Chondrocyte (in vitro differentiated cells): Measurements from ENCODE around the gene FILIP1. TPM values are rescaled to one million over a fixed set of nuclear protein-coding genes. Genes with fewer than 3 reads are reported as not detected.
A peak's percentile ranks its signal among the peaks of the same experiment; 100 is the strongest.

Source experiments
- DNase-seq: peaks from one replicate; pipeline ENCODE4 v3.0.0; 2021; ENCODE audit warnings: mixed read lengths, low spot score
- H3K27ac Mint-ChIP-seq: one replicate; pipeline ENCODE4 v1.8.0; 2021; ENCODE audit warnings: mild to moderate bottlenecking, moderate library complexity, mixed read lengths; ENCODE audit not compliant: unreplicated experiment
- H3K27me3 Mint-ChIP-seq: 2 replicates; pipeline ENCODE4 v1.8.0; 2021; ENCODE audit warnings: low read depth, mixed read lengths
- H3K36me3 Mint-ChIP-seq: 2 replicates; pipeline ENCODE4 v1.8.0; 2021; ENCODE audit warnings: low read depth, mixed read lengths
- H3K4me1 Mint-ChIP-seq: 2 replicates; pipeline ENCODE4 v1.8.0; 2021; ENCODE audit warnings: low read depth, mild to moderate bottlenecking, mixed read lengths
- H3K4me3 Mint-ChIP-seq: one replicate; pipeline ENCODE4 v1.8.0; 2021; ENCODE audit warnings: mild to moderate bottlenecking, moderate library complexity, mixed read lengths; ENCODE audit not compliant: unreplicated experiment
- H3K9me3 Mint-ChIP-seq: 2 replicates; pipeline ENCODE4 v1.8.0; 2021; ENCODE audit warnings: low read depth, mixed read lengths
- microRNA-seq: library from miRNA; unstranded; fragments of <30 nt; microRNA quantifications from one replicate; pipeline ENCODE4 v1.2.0, GENCODE V29; 2020; ENCODE audit warnings: borderline number of aligned reads
- total RNA-seq: library from RNA; stranded (reverse); gene quantifications from 3 replicates; pipeline ENCODE4 v1.2.1, GENCODE V29; 2021
- TF ChIP-seq, protein P1 (sequence below): fragments of 200-600 bp; sonication (generic); IDR thresholded peaks from 2 replicates; pipeline ENCODE4 v1.5.0; 2021; ENCODE audit warnings: antibody characterized with exemption, mild to moderate bottlenecking, moderate library complexity

Gene FILIP1
- total RNA-seq, 1 donor from 2014 or later, result 7.0 TPM

DNA sequence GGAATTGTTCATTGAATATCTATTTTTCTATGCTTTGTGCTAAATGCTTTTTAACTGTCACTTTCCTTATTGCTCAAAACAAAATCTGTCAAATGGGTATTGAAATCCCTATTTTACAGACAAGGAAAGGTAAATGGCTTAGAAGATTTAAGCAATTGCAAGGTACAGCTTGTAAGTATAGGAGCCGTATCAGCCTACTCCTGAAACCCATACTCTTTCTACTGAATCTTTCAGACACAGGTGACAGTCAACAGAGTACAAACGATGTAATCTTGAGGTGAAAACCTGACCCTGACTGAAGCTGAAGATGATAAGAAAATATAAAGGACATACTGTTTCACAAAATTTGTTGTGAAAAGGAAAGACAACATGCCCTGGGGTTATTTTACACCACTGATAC is 243.0 kb downstream of the FILIP1 start:
- peaks cover 4% of the 10 kb centered on the region for H3K4me1 Mint-ChIP-seq
- no peak for DNase-seq
- H3K27me3 Mint-ChIP-seq, result no peaks in the 10 kb centered on the region
- no peak overlapping the region for H3K27ac Mint-ChIP-seq
- no peaks in the 10 kb centered on the region for H3K9me3 Mint-ChIP-seq
- H3K4me3 Mint-ChIP-seq, result no peak overlapping the region
- TF ChIP-seq, protein P1, sequence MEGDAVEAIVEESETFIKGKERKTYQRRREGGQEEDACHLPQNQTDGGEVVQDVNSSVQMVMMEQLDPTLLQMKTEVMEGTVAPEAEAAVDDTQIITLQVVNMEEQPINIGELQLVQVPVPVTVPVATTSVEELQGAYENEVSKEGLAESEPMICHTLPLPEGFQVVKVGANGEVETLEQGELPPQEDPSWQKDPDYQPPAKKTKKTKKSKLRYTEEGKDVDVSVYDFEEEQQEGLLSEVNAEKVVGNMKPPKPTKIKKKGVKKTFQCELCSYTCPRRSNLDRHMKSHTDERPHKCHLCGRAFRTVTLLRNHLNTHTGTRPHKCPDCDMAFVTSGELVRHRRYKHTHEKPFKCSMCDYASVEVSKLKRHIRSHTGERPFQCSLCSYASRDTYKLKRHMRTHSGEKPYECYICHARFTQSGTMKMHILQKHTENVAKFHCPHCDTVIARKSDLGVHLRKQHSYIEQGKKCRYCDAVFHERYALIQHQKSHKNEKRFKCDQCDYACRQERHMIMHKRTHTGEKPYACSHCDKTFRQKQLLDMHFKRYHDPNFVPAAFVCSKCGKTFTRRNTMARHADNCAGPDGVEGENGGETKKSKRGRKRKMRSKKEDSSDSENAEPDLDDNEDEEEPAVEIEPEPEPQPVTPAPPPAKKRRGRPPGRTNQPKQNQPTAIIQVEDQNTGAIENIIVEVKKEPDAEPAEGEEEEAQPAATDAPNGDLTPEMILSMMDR, result no peak
- peaks cover 12% of the 10 kb centered on the region for H3K36me3 Mint-ChIP-seq

DNA sequence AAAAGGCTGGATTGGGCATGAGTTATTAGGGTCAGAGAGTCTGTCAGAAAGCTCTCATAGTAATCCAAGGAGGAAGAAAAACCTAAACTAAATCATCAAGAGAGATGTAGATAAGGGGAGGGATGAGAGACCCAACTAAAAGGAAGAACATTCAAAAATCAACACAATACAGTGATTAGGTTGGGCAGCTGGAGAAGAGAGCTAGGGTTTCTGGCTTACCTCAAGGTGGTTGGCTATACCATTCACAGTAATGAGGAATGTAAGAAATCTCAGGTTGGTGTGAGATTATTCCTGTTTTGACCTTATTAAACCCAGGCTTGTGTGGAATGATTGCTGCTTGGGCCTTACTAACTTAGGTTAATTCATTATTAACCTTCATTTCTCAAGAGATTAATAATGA is 243.8 kb downstream of the FILIP1 start:
- TF ChIP-seq, protein P1, result no peak
- no peak for DNase-seq
- H3K27ac Mint-ChIP-seq, result no peak overlapping the region

GRCh38 chr6:75246386-75246785 is 247.2 kb downstream of the FILIP1 start:
- TF ChIP-seq, protein P1, result no peak
- H3K27me3 Mint-ChIP-seq, result no peaks in the 10 kb centered on the region
- no peak overlapping the region for H3K4me3 Mint-ChIP-seq
- DNase-seq, result no peak
- peaks cover 25% of the 10 kb centered on the region for H3K4me1 Mint-ChIP-seq
- no peak overlapping the region for H3K27ac Mint-ChIP-seq
- H3K36me3 Mint-ChIP-seq, result peaks cover 4% of the 10 kb centered on the region
- H3K9me3 Mint-ChIP-seq, result no peaks in the 10 kb centered on the region

More for the DNA sequence above, 243.8 kb downstream of the FILIP1 start:
- peaks cover 11% of the 10 kb centered on the region for H3K36me3 Mint-ChIP-seq
- no peak overlapping the region for H3K4me3 Mint-ChIP-seq
- no peaks in the 10 kb centered on the region for H3K27me3 Mint-ChIP-seq
- peaks cover 9% of the 10 kb centered on the region for H3K4me1 Mint-ChIP-seq
- H3K9me3 Mint-ChIP-seq, result no peaks in the 10 kb centered on the region

GRCh38 chr6:75244063-75244584 is 249.5 kb downstream of the FILIP1 start:
- Mint-ChIP-seq H3K9me3 (no peaks in the 10 kb centered on the region), H3K27me3 (no peaks in the 10 kb centered on the region), H3K4me3 (peak overlapping the region; percentile 91), H3K27ac (peak overlapping the region; percentile 98), H3K4me1 (peaks cover 32% of the 10 kb centered on the region), H3K36me3 (peaks cover 9% of the 10 kb centered on the region)
- TF ChIP-seq, protein P1, result no peak
- DNase-seq, result no peak

GRCh38 chr6:75243333-75244062 is 250.1 kb downstream of the FILIP1 start, which contains the start of gene COX7A2:
Gene COX7A2, minus strand, starts transcription at chr6:75243801. Its CDS starts 67 bp downstream, at chr6:75243734.
- peak within 1 kb of the TSS; percentile 98 for H3K27ac Mint-ChIP-seq
- peak within 1 kb of the TSS; percentile 91 for H3K4me3 Mint-ChIP-seq
- TF ChIP-seq, protein P1, result no peak
- H3K36me3 Mint-ChIP-seq, result peaks cover 9% of the 10 kb centered on the region
- DNase-seq, result peak; percentile 94
- H3K9me3 Mint-ChIP-seq, result no peaks in the 10 kb centered on the region
- peaks cover 32% of the 10 kb centered on the region for H3K4me1 Mint-ChIP-seq
- H3K27me3 Mint-ChIP-seq, result no peaks in the 10 kb centered on the region

Small RNA genes lying within 50 kb of the gene (microRNA-seq; reads per million reads assigned to microRNA genes)
- not detected for gene MIR4463

Other genes starting within 250 kb of the FILIP1 start
- 302 to 311 TPM (median 303 TPM) in 3 replicates for gene COX7A2, start 250.0 kb downstream of the FILIP1 start, total RNA-seq
- 146 to 189 TPM (median 154 TPM) in 3 replicates for gene TMEM30A, start 209.0 kb downstream of the FILIP1 start, total RNA-seq
- gene SENP6, start 108.1 kb upstream of the FILIP1 start, total RNA-seq, result 82.1 to 96.3 TPM (median 83.6 TPM) in 3 replicates